HCT116 (cell line): ENCODE measurements around the gene EFCAB8. TPM values are rescaled to one million over a fixed set of nuclear protein-coding genes. Genes with fewer than 3 reads are reported as not detected.

Source experiments
- ATAC-seq: fragments of 200-7000 bp; cut with Tn5 transposase; 2 replicates; pipeline ENCODE4 v1.9.1; 2020; ENCODE audit warnings: mild to moderate bottlenecking, moderate library complexity
- BruUV-seq: library from RNA; stranded (reverse); fragments of 400-500 nt; replicated peaks from 2 replicates; lab custom pipeline; 2021; lab: Mats Ljungman, UMichigan
- CTCF ChIA-PET: fragments of 300-600 bp; sonication (Branson Sonifier 250); formaldehyde crosslinking; loops from one replicate; lab custom pipeline; 2021; ENCODE audit warnings: antibody characterized with exemption; lab: Charles Lee
- POLR2A ChIA-PET: fragments of 300-600, 350-600 bp; sonication (Branson Sonifier 250); formaldehyde crosslinking; loops from one replicate; lab custom pipeline; 2021; ENCODE audit warnings: antibody characterized with exemption; lab: Charles Lee
- RAD21 ChIA-PET, 2 experiments: fragments of 300-600 bp; sonication (Branson Sonifier 250); formaldehyde crosslinking; loops; one replicate each; lab custom pipeline; 2023; ENCODE audit warnings: low total read pairs in 2 of 2; ENCODE audit not compliant: uncharacterized antibody in 2 of 2, unreplicated experiment in 2 of 2, low non-redundant PET in 1 of 2; lab: Charles Lee
- DNase-seq: peaks from one replicate; pipeline ENCODE4 v3.0.0-alpha.2; 2010; ENCODE audit warnings: low read depth, low spot score
- H2AFZ ChIP-seq: fragments of 200-600 bp; shearing (Covaris generic), sonication (generic); 2 replicates; pipeline ENCODE4 v1.6.1; 2017; ENCODE audit warnings: low read depth, mixed run types, mixed read lengths, antibody characterized with exemption, low read length; ENCODE audit not compliant: poor library complexity, severe bottlenecking
- H3K27ac ChIP-seq: 2 replicates; pipeline ENCODE4 v1.5.1; 2012; ENCODE audit warnings: low read depth, low read length
- H3K27me3 ChIP-seq: fragments of 200-600 bp; sonication (generic); 2 replicates; pipeline ENCODE4 v1.6.1; 2016; ENCODE audit warnings: mixed run types, low read length, mixed read lengths; ENCODE audit not compliant: insufficient read depth
- H3K36me3 ChIP-seq, 2 experiments: fragments of 200-500 bp in 1 of 2; fragments of 200-600 bp in 1 of 2; sonication (Bioruptor generic) in 1 of 2; sonication (generic) in 1 of 2; 2 replicates each; pipeline versions ENCODE4 v1.5.1 to v1.6.1; 2014 to 2016; ENCODE audit warnings: low read length in 2 of 2, inconsistent platforms in 1 of 2, mixed read lengths in 1 of 2, mixed run types in 1 of 2; ENCODE audit not compliant: insufficient read depth in 2 of 2, control insufficient read depth in 1 of 2
- H3K4me1 ChIP-seq, 2 experiments: fragments of 200-600 bp in 1 of 2; sonication (generic) in 1 of 2; 2 replicates each; pipeline versions ENCODE4 v1.5.1 to v1.6.1; 2012 to 2017; ENCODE audit warnings: low read length in 2 of 2, inconsistent platforms in 1 of 2, mild to moderate bottlenecking in 1 of 2, mixed read lengths in 1 of 2, mixed run types in 1 of 2, moderate library complexity in 1 of 2; ENCODE audit not compliant: insufficient read depth in 2 of 2, control insufficient read depth in 1 of 2
- H3K4me2 ChIP-seq: fragments of 200-600 bp; sonication (generic); 2 replicates; pipeline ENCODE4 v1.6.1; 2017; ENCODE audit warnings: mixed run types, low read length, mixed read lengths
- H3K4me3 ChIP-seq, 2 experiments: fragments of 200-600 bp in 1 of 2; sonication (generic) in 1 of 2; replicated peaks in 1 of 2; 2 replicates each; pipeline ENCODE4 v1.5.1; 2011 to 2016; ENCODE audit warnings: low read length in 2 of 2, control low read depth in 1 of 2, low read depth in 1 of 2, mild to moderate bottlenecking in 1 of 2, mixed read lengths in 1 of 2, mixed run types in 1 of 2
- H3K79me2 ChIP-seq: fragments of 200-600 bp; sonication (generic); 2 replicates; pipeline ENCODE4 v1.6.1; 2017; ENCODE audit warnings: mild to moderate bottlenecking, mixed run types, low read length, moderate library complexity, mixed read lengths; ENCODE audit not compliant: insufficient read depth
- H3K9ac ChIP-seq: fragments of 200-600 bp; sonication (generic); 2 replicates; pipeline ENCODE4 v1.6.1; 2016; ENCODE audit warnings: low read length, mixed read lengths
- H3K9me2 ChIP-seq: fragments of 200-600 bp; sonication (generic), shearing (Covaris generic); 2 replicates; pipeline ENCODE4 v1.6.1; 2017; ENCODE audit warnings: mixed run types, mild to moderate bottlenecking, moderate library complexity; ENCODE audit not compliant: insufficient read depth
- H3K9me3 ChIP-seq, 2 experiments: fragments of 200-500 bp in 1 of 2; fragments of 200-600 bp in 1 of 2; sonication (Bioruptor generic) in 1 of 2; sonication (generic) in 1 of 2; 2 replicates each; pipeline ENCODE4 v1.6.1; 2014 to 2017; ENCODE audit warnings: low read length in 2 of 2, mixed read lengths in 2 of 2, inconsistent platforms in 1 of 2, low read depth in 1 of 2, mild to moderate bottlenecking in 1 of 2, mixed run types in 1 of 2, moderate library complexity in 1 of 2; ENCODE audit not compliant: control insufficient read depth in 1 of 2, insufficient read depth in 1 of 2
- H4K20me1 ChIP-seq: fragments of 200-600 bp; sonication (generic), shearing (Covaris generic); 2 replicates; pipeline ENCODE4 v1.6.1; 2017; ENCODE audit warnings: mixed run types, mild to moderate bottlenecking, moderate library complexity; ENCODE audit not compliant: insufficient read depth
- CBX3 ChIP-seq: IDR thresholded peaks from 2 replicates; pipeline ENCODE4 v1.6.1; 2012; ENCODE audit warnings: low read depth
- CEBPB ChIP-seq: IDR thresholded peaks from 2 replicates; pipeline ENCODE4 v1.6.1; 2012; ENCODE audit warnings: low read depth
- ELF1 ChIP-seq: IDR thresholded peaks from 2 replicates; pipeline ENCODE4 v1.6.1; 2012; ENCODE audit warnings: low read depth, borderline replicate concordance
- EZH2 ChIP-seq: fragments of 200-600 bp; sonication (generic); IDR thresholded peaks from 2 replicates; pipeline ENCODE4 v1.6.1; 2017; ENCODE audit warnings: antibody characterized with exemption, mixed run types
- JUND ChIP-seq: IDR thresholded peaks from 2 replicates; pipeline ENCODE4 v1.6.1; 2012
- POLR2A ChIP-seq: IDR thresholded peaks from 2 replicates; pipeline ENCODE4 v1.7.0; 2011; ENCODE audit warnings: borderline replicate concordance; ENCODE audit not compliant: insufficient read depth, insufficient read length; ENCODE audit errors: extremely low read depth
- POLR2AphosphoS5 ChIP-seq: IDR thresholded peaks from 2 replicates; pipeline ENCODE4 v1.6.1; 2011; ENCODE audit warnings: mild to moderate bottlenecking, low read depth, low read length, moderate library complexity
- RAD21 ChIP-seq: IDR thresholded peaks from 2 replicates; pipeline ENCODE4 v1.6.1; 2012; ENCODE audit warnings: low read depth, mild to moderate bottlenecking
- SIN3A ChIP-seq: IDR thresholded peaks from 2 replicates; pipeline ENCODE4 v1.6.1; 2012; ENCODE audit warnings: low read depth
- SP1 ChIP-seq: IDR thresholded peaks from 2 replicates; pipeline ENCODE4 v1.6.1; 2012; ENCODE audit warnings: low read depth
- SRF ChIP-seq: IDR thresholded peaks from 2 replicates; pipeline ENCODE4 v1.6.1; 2012; ENCODE audit warnings: low read depth
- TCF7L2 ChIP-seq: IDR thresholded peaks from 2 replicates; pipeline ENCODE4 v1.7.0; 2011; ENCODE audit warnings: borderline replicate concordance, inconsistent platforms; ENCODE audit not compliant: insufficient read depth, insufficient read length; ENCODE audit errors: extremely low read depth
- YY1 ChIP-seq: IDR thresholded peaks from 2 replicates; pipeline ENCODE4 v1.6.1; 2011; ENCODE audit warnings: low read length, low read depth, moderate library complexity, mild to moderate bottlenecking; ENCODE audit not compliant: insufficient replicate concordance; ENCODE audit errors: extremely low read depth
- ZNF274 ChIP-seq: fragments of 200-500 bp; sonication (Bioruptor generic); IDR thresholded peaks from 2 replicates; pipeline ENCODE4 v1.6.1; 2014; ENCODE audit warnings: mild to moderate bottlenecking, low read depth, low read length, inconsistent platforms
- intact Hi-C: fragments of 100-400 bp; cut with micrococcal nuclease; formaldehyde crosslinking; loops from 2 replicates; pipeline ENCODE4 v1.10.0; 2022
- total RNA-seq: library from RNA; stranded (reverse); gene quantifications from one replicate; pipeline ENCODE4 v1.2.1, GENCODE V29; 2021; ENCODE audit not compliant: unreplicated experiment
- TF ChIP-seq, protein P1 (sequence below): IDR thresholded peaks from 2 replicates; pipeline ENCODE4 v1.6.1; 2011; ENCODE audit warnings: mild to moderate bottlenecking, low read length, moderate library complexity; ENCODE audit not compliant: insufficient replicate concordance; ENCODE audit errors: extremely low read depth
- TF ChIP-seq, protein P2 (sequence below), 3 experiments: fragments of 200-600 bp in 1 of 3; sonication (generic) in 1 of 3; IDR thresholded peaks in 2 of 3; conservative IDR thresholded peaks in 1 of 3; 2 replicates each; pipeline ENCODE4 v1.5.1; 2012 to 2017; ENCODE audit warnings: low read depth in 2 of 3, low read length in 2 of 3, antibody characterized with exemption in 1 of 3, borderline replicate concordance in 1 of 3, control low read depth in 1 of 3, mild to moderate bottlenecking in 1 of 3, mixed read lengths in 1 of 3, mixed run types in 1 of 3, moderate library complexity in 1 of 3; ENCODE audit not compliant: insufficient read depth in 1 of 3
- TF ChIP-seq, protein P3 (sequence below): IDR thresholded peaks from 2 replicates; pipeline ENCODE4 v1.6.1; 2012
- TF ChIP-seq, protein P4 (sequence below): IDR thresholded peaks from 2 replicates; pipeline ENCODE4 v1.6.1; 2012
- TF ChIP-seq, protein P5 (sequence below): IDR thresholded peaks from 2 replicates; pipeline ENCODE4 v1.6.1; 2012; ENCODE audit warnings: low read depth

Gene EFCAB8
- total RNA-seq, 1 experiment from 2014 or later = 0.42 TPM

DNA sequence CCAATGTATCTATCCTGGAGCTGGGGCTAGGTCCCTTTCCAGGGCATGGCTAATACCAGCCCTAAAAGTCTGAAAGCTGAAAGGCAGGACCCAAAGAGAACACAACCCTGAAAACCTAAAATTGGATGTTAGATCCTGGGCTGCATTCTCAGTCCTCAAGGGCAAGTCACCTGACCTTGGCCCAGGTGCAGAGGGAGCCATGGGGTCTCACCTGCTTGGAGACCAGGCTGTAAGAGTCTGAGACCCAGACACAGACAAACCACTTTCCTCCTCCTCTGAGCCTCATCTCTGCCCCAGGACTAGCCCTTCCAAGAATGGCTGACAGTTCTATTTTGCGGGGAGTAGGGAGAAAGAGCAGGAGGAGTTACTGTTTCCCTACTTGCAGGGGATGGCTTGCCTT, 60.0 kb downstream of the EFCAB8 start:
- no peaks in the 10 kb centered on the region for H3K27me3 ChIP-seq
- no peak for TF ChIP-seq JUND
- no peak for TF ChIP-seq RAD21
- TF ChIP-seq, protein P1, sequence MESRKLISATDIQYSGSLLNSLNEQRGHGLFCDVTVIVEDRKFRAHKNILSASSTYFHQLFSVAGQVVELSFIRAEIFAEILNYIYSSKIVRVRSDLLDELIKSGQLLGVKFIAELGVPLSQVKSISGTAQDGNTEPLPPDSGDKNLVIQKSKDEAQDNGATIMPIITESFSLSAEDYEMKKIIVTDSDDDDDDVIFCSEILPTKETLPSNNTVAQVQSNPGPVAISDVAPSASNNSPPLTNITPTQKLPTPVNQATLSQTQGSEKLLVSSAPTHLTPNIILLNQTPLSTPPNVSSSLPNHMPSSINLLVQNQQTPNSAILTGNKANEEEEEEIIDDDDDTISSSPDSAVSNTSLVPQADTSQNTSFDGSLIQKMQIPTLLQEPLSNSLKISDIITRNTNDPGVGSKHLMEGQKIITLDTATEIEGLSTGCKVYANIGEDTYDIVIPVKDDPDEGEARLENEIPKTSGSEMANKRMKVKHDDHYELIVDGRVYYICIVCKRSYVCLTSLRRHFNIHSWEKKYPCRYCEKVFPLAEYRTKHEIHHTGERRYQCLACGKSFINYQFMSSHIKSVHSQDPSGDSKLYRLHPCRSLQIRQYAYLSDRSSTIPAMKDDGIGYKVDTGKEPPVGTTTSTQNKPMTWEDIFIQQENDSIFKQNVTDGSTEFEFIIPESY = no peak
- no peak for TF ChIP-seq SRF
- TF ChIP-seq CBX3 = no peak
- no peak for TF ChIP-seq TCF7L2
- no peak for TF ChIP-seq YY1
- no peak for TF ChIP-seq POLR2AphosphoS5
- TF ChIP-seq, protein P2, sequence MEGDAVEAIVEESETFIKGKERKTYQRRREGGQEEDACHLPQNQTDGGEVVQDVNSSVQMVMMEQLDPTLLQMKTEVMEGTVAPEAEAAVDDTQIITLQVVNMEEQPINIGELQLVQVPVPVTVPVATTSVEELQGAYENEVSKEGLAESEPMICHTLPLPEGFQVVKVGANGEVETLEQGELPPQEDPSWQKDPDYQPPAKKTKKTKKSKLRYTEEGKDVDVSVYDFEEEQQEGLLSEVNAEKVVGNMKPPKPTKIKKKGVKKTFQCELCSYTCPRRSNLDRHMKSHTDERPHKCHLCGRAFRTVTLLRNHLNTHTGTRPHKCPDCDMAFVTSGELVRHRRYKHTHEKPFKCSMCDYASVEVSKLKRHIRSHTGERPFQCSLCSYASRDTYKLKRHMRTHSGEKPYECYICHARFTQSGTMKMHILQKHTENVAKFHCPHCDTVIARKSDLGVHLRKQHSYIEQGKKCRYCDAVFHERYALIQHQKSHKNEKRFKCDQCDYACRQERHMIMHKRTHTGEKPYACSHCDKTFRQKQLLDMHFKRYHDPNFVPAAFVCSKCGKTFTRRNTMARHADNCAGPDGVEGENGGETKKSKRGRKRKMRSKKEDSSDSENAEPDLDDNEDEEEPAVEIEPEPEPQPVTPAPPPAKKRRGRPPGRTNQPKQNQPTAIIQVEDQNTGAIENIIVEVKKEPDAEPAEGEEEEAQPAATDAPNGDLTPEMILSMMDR (IDR thresholded peaks at IDR 0.05 in 2 of 3, conservative IDR thresholded peaks at IDR 0.05 in 1 of 3; ENCODE audit: borderline replicate concordance in 1 of 3, insufficient read depth in 1 of 3, low read depth in 2 of 3, low read length in 2 of 3) = no peak
- no peak for TF ChIP-seq SP1
- TF ChIP-seq, protein P3, sequence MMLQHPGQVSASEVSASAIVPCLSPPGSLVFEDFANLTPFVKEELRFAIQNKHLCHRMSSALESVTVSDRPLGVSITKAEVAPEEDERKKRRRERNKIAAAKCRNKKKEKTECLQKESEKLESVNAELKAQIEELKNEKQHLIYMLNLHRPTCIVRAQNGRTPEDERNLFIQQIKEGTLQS = no peak
- TF ChIP-seq, protein P4, sequence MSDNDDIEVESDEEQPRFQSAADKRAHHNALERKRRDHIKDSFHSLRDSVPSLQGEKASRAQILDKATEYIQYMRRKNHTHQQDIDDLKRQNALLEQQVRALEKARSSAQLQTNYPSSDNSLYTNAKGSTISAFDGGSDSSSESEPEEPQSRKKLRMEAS = no peak
- no peak for TF ChIP-seq ZNF274
- TF ChIP-seq, protein P5, sequence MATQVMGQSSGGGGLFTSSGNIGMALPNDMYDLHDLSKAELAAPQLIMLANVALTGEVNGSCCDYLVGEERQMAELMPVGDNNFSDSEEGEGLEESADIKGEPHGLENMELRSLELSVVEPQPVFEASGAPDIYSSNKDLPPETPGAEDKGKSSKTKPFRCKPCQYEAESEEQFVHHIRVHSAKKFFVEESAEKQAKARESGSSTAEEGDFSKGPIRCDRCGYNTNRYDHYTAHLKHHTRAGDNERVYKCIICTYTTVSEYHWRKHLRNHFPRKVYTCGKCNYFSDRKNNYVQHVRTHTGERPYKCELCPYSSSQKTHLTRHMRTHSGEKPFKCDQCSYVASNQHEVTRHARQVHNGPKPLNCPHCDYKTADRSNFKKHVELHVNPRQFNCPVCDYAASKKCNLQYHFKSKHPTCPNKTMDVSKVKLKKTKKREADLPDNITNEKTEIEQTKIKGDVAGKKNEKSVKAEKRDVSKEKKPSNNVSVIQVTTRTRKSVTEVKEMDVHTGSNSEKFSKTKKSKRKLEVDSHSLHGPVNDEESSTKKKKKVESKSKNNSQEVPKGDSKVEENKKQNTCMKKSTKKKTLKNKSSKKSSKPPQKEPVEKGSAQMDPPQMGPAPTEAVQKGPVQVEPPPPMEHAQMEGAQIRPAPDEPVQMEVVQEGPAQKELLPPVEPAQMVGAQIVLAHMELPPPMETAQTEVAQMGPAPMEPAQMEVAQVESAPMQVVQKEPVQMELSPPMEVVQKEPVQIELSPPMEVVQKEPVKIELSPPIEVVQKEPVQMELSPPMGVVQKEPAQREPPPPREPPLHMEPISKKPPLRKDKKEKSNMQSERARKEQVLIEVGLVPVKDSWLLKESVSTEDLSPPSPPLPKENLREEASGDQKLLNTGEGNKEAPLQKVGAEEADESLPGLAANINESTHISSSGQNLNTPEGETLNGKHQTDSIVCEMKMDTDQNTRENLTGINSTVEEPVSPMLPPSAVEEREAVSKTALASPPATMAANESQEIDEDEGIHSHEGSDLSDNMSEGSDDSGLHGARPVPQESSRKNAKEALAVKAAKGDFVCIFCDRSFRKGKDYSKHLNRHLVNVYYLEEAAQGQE = no peak
- no peak for TF ChIP-seq SIN3A
- TF ChIP-seq POLR2A = no peak
- no peak for TF ChIP-seq EZH2
- TF ChIP-seq ELF1 = no peak
- TF ChIP-seq CEBPB = no peak
- DNase-seq = no peak
- no peak for ATAC-seq
- H3K9me2 ChIP-seq = no peaks in the 10 kb centered on the region
- no peak overlapping the region for H3K27ac ChIP-seq
- no TSS peak for BruUV-seq
- CTCF ChIA-PET = no interaction called here
- no peak overlapping the region for H2AFZ ChIP-seq
- no peaks in the 10 kb centered on the region for H3K4me1 ChIP-seq
- no peak overlapping the region for H3K4me3 ChIP-seq
- H3K36me3 ChIP-seq = no peaks in the 10 kb centered on the region
- POLR2A ChIA-PET = no interaction called here
- H3K79me2 ChIP-seq = no peaks in the 10 kb centered on the region
- H3K4me2 ChIP-seq = no peak overlapping the region
- intact Hi-C loops = no loop called here
- H4K20me1 ChIP-seq = no peaks in the 10 kb centered on the region
- peaks cover 8 to 13% of the 10 kb centered on the region in 2 experiments; a peak in 3 of 4 replicates for H3K9me3 ChIP-seq
- RAD21 ChIA-PET = no interaction called here
- H3K9ac ChIP-seq = no peak overlapping the region
